Measurements from ENCODE around the gene STEAP1.
"Not testable (repeated sequence)": the region's sequence is repeated elsewhere in the genome, so short reads cannot be mapped to it uniquely, and the experiment has no call there.

Gene STEAP1

GRCh38 chr7:90155206-90155605, 937 bp downstream of the STEAP1 start:
- Histone ChIP-seq H3K9me3 (ENCODE audit: control insufficient read depth, insufficient read depth, low read length) (no peaks in the 10 kb centered on the region), H3K36me3 (ENCODE audit: control insufficient read depth, insufficient read depth, low read length) (no peaks in the 10 kb centered on the region), H3K4me1 (ENCODE audit: control insufficient read depth, insufficient read depth, low read length) (peaks cover 17% of the 10 kb centered on the region; the same call in 1 of the 2 replicates), H3K4me3 (ENCODE audit: low read depth, low read length) (no peak overlapping the region), H3K27ac (ENCODE audit: low read depth, low read length) (no peak overlapping the region), H3K9ac (ENCODE audit: low read depth, low read length) (no peak overlapping the region), H3K27me3 (ENCODE audit: control insufficient read depth, insufficient read depth, low read length) (no peaks in the 10 kb centered on the region)

DNA sequence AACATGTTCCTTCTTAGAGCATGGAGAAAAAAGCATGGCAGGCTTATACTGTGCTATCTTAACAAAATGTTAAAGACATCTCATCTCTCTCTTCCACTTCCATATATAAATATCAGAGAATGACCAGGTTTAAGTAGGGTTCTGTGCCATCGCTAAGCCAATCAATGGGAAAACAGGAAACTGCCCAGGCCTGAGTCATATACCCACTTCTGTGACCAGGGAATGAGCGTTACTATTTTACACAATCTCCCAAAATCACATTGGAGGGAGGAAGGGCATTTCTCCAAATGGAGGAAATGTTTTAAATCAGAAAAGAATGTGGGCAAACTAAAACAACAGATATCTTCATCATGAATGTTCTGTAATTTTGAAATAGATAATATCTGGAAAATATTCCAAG, 3.1 kb downstream of the STEAP1 start:
- H3K4me3 ChIP-seq (ENCODE audit: low read depth, low read length); H3K9me3 ChIP-seq (ENCODE audit: control insufficient read depth, insufficient read depth, low read length); H3K9ac ChIP-seq (ENCODE audit: low read depth, low read length); H3K4me1 ChIP-seq (ENCODE audit: control insufficient read depth, insufficient read depth, low read length); H3K36me3 ChIP-seq (ENCODE audit: control insufficient read depth, insufficient read depth, low read length); H3K27ac ChIP-seq (ENCODE audit: low read depth, low read length); H3K27me3 ChIP-seq (ENCODE audit: control insufficient read depth, insufficient read depth, low read length): not testable (repeated sequence)

- not testable (repeated sequence) for H3K9me3 ChIP-seq (ENCODE audit: control insufficient read depth, insufficient read depth, low read length); H3K27ac ChIP-seq (ENCODE audit: low read depth, low read length); H3K36me3 ChIP-seq (ENCODE audit: control insufficient read depth, insufficient read depth, low read length); H3K27me3 ChIP-seq (ENCODE audit: control insufficient read depth, insufficient read depth, low read length); H3K9ac ChIP-seq (ENCODE audit: low read depth, low read length); H3K4me1 ChIP-seq (ENCODE audit: control insufficient read depth, insufficient read depth, low read length); H3K4me3 ChIP-seq (ENCODE audit: low read depth, low read length)
Observed at GRCh38 chr7:90157761-90158350, 3.6 kb downstream of the STEAP1 start.

- Histone ChIP-seq H3K9me3 (ENCODE audit: control insufficient read depth, insufficient read depth, low read length) (no peaks in the 10 kb centered on the region), H3K27ac (ENCODE audit: low read depth, low read length) (no peak overlapping the region)
Observed at GRCh38 chr7:90163534-90163933, 9.3 kb downstream of the STEAP1 start.

GRCh38 chr7:90165724-90166123, 11.5 kb downstream of the STEAP1 start:
- Histone ChIP-seq H3K36me3 (ENCODE audit: control insufficient read depth, insufficient read depth, low read length) (no peaks in the 10 kb centered on the region), H3K9me3 (ENCODE audit: control insufficient read depth, insufficient read depth, low read length) (no peaks in the 10 kb centered on the region; the same call in 1 of the 2 replicates), H3K4me1 (ENCODE audit: control insufficient read depth, insufficient read depth, low read length) (no peaks in the 10 kb centered on the region), H3K4me3 (ENCODE audit: low read depth, low read length) (no peak overlapping the region), H3K27ac (ENCODE audit: low read depth, low read length) (no peak overlapping the region), H3K9ac (ENCODE audit: low read depth, low read length) (no peak overlapping the region), H3K27me3 (ENCODE audit: control insufficient read depth, insufficient read depth, low read length) (no peaks in the 10 kb centered on the region)

More at GRCh38 chr7:90163534-90163933, 9.3 kb downstream of the STEAP1 start:
- Histone ChIP-seq H3K4me3 (ENCODE audit: low read depth, low read length) (no peak overlapping the region), H3K27me3 (ENCODE audit: control insufficient read depth, insufficient read depth, low read length) (no peaks in the 10 kb centered on the region), H3K36me3 (ENCODE audit: control insufficient read depth, insufficient read depth, low read length) (no peaks in the 10 kb centered on the region), H3K9ac (ENCODE audit: low read depth, low read length) (no peak overlapping the region), H3K4me1 (ENCODE audit: control insufficient read depth, insufficient read depth, low read length) (no peaks in the 10 kb centered on the region)

- H3K27ac ChIP-seq (ENCODE audit: low read depth, low read length), result no peak overlapping the region
- no peak overlapping the region for H3K9ac ChIP-seq (ENCODE audit: low read depth, low read length)
- no peaks in the 10 kb centered on the region for H3K36me3 ChIP-seq (ENCODE audit: control insufficient read depth, insufficient read depth, low read length)
- H3K4me1 ChIP-seq (ENCODE audit: control insufficient read depth, insufficient read depth, low read length), result no peaks in the 10 kb centered on the region
- no peaks in the 10 kb centered on the region; the same call in 1 of the 2 replicates for H3K9me3 ChIP-seq (ENCODE audit: control insufficient read depth, insufficient read depth, low read length)
- no peaks in the 10 kb centered on the region for H3K27me3 ChIP-seq (ENCODE audit: control insufficient read depth, insufficient read depth, low read length)
- H3K4me3 ChIP-seq (ENCODE audit: low read depth, low read length), result no peak overlapping the region
Observed at GRCh38 chr7:90166153-90166552, 11.9 kb downstream of the STEAP1 start.

DNA sequence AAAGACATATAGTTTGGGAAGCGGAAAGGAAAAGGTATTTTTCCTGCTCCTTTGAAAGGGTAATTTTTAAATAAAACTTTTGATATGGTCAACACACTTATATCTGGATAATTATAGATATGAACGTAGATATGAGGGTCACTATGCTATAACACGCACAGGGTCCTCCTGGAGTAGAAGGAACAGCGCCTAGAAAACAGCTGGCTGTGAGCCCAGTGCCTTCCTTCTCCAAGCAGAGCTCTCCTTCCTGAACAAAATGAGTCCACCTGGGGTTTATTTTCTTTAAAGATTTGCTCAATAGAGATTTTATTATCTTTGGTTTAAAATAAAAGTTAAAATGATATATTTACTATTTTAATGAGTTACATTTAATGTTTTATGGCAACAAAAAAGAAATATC, 13.1 kb downstream of the STEAP1 start:
- Histone ChIP-seq H3K27ac (ENCODE audit: low read depth, low read length) (no peak overlapping the region), H3K4me1 (ENCODE audit: control insufficient read depth, insufficient read depth, low read length) (no peaks in the 10 kb centered on the region), H3K27me3 (ENCODE audit: control insufficient read depth, insufficient read depth, low read length) (no peaks in the 10 kb centered on the region), H3K9ac (ENCODE audit: low read depth, low read length) (no peak overlapping the region), H3K9me3 (ENCODE audit: control insufficient read depth, insufficient read depth, low read length) (no peaks in the 10 kb centered on the region; the same call in 1 of the 2 replicates), H3K36me3 (ENCODE audit: control insufficient read depth, insufficient read depth, low read length) (no peaks in the 10 kb centered on the region), H3K4me3 (ENCODE audit: low read depth, low read length) (no peak overlapping the region)

GRCh38 chr7:90169891-90170290, 15.6 kb downstream of the STEAP1 start:
- Histone ChIP-seq H3K4me3 (ENCODE audit: low read depth, low read length) (no peak overlapping the region), H3K9me3 (ENCODE audit: control insufficient read depth, insufficient read depth, low read length) (no peaks in the 10 kb centered on the region; the same call in 1 of the 2 replicates), H3K36me3 (ENCODE audit: control insufficient read depth, insufficient read depth, low read length) (no peaks in the 10 kb centered on the region), H3K9ac (ENCODE audit: low read depth, low read length) (no peak overlapping the region), H3K27me3 (ENCODE audit: control insufficient read depth, insufficient read depth, low read length) (no peaks in the 10 kb centered on the region), H3K27ac (ENCODE audit: low read depth, low read length) (no peak overlapping the region), H3K4me1 (ENCODE audit: control insufficient read depth, insufficient read depth, low read length) (no peaks in the 10 kb centered on the region)

DNA sequence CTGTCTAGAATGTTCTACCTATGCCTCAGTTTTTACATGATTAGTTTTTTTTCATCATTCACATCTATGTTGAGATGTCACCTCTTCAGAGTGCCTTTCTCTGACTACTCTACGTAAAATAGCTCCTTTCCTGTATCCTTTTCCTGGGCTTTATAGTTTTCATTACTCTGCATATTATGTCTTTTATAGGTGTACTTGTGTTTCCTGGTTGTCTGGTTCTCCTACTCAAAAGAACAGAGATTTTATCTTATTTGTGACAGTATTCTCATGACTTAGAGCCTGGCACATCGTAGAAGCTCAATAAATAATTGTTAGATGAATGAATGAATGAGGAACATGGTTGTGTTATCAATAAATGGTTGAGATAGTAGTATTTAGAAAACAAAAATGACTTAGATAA, 17.9 kb downstream of the STEAP1 start:
- no peaks in the 10 kb centered on the region for H3K27me3 ChIP-seq (ENCODE audit: control insufficient read depth, insufficient read depth, low read length)
- no peak overlapping the region for H3K27ac ChIP-seq (ENCODE audit: low read depth, low read length)
- no peak overlapping the region for H3K4me3 ChIP-seq (ENCODE audit: low read depth, low read length)
- H3K36me3 ChIP-seq (ENCODE audit: control insufficient read depth, insufficient read depth, low read length), result no peaks in the 10 kb centered on the region
- H3K9me3 ChIP-seq (ENCODE audit: control insufficient read depth, insufficient read depth, low read length), result peaks cover 5% of the 10 kb centered on the region
- H3K9ac ChIP-seq (ENCODE audit: low read depth, low read length), result no peak overlapping the region
- H3K4me1 ChIP-seq (ENCODE audit: control insufficient read depth, insufficient read depth, low read length), result no peaks in the 10 kb centered on the region

GRCh38 chr7:90172624-90173023, 18.4 kb downstream of the STEAP1 start:
- H3K4me1 ChIP-seq (ENCODE audit: control insufficient read depth, insufficient read depth, low read length), result no peaks in the 10 kb centered on the region
- no peaks in the 10 kb centered on the region for H3K36me3 ChIP-seq (ENCODE audit: control insufficient read depth, insufficient read depth, low read length)
- H3K4me3 ChIP-seq (ENCODE audit: low read depth, low read length), result no peak overlapping the region
- no peaks in the 10 kb centered on the region for H3K27me3 ChIP-seq (ENCODE audit: control insufficient read depth, insufficient read depth, low read length)
- H3K27ac ChIP-seq (ENCODE audit: low read depth, low read length), result no peak overlapping the region
- peaks cover 5% of the 10 kb centered on the region for H3K9me3 ChIP-seq (ENCODE audit: control insufficient read depth, insufficient read depth, low read length)
- no peak overlapping the region for H3K9ac ChIP-seq (ENCODE audit: low read depth, low read length)

GRCh38 chr7:90173127-90173844, 19.0 kb downstream of the STEAP1 start:
- Histone ChIP-seq H3K27ac (ENCODE audit: low read depth, low read length) (no peak overlapping the region), H3K9ac (ENCODE audit: low read depth, low read length) (no peak overlapping the region), H3K36me3 (ENCODE audit: control insufficient read depth, insufficient read depth, low read length) (no peaks in the 10 kb centered on the region), H3K4me1 (ENCODE audit: control insufficient read depth, insufficient read depth, low read length) (no peaks in the 10 kb centered on the region), H3K27me3 (ENCODE audit: control insufficient read depth, insufficient read depth, low read length) (no peaks in the 10 kb centered on the region), H3K9me3 (ENCODE audit: control insufficient read depth, insufficient read depth, low read length) (peaks cover 5% of the 10 kb centered on the region), H3K4me3 (ENCODE audit: low read depth, low read length) (no peak overlapping the region)
